ENCODE measurements around the gene TAF6. TPM values are rescaled to one million over a fixed set of nuclear protein-coding genes. Genes with fewer than 3 reads are reported as not detected.

The TAF6 gene
- total RNA-seq, 1 experiment from 2014 or later, result 47.2 TPM

DNA sequence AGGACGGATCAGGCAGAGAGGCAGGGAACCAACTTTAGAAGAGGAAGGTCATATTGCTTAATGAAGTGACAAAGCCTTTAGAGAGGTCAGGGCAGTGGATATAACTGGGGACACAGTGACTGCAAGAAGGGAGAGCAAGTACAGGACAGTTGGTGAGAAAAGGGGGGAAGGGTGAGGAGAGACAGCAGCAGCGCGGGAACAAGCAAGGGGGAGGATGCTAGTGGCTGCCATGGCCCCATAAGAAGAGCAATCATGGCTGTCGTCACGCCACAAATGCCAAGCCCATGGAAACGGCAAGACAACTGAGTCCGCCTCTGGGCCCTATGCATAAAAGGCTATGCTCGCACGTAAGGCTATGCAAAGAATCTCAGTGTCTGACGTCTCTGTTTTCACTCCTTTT, 46.7 kb downstream of the TAF6 start:
- TF ChIP-seq, protein P1, sequence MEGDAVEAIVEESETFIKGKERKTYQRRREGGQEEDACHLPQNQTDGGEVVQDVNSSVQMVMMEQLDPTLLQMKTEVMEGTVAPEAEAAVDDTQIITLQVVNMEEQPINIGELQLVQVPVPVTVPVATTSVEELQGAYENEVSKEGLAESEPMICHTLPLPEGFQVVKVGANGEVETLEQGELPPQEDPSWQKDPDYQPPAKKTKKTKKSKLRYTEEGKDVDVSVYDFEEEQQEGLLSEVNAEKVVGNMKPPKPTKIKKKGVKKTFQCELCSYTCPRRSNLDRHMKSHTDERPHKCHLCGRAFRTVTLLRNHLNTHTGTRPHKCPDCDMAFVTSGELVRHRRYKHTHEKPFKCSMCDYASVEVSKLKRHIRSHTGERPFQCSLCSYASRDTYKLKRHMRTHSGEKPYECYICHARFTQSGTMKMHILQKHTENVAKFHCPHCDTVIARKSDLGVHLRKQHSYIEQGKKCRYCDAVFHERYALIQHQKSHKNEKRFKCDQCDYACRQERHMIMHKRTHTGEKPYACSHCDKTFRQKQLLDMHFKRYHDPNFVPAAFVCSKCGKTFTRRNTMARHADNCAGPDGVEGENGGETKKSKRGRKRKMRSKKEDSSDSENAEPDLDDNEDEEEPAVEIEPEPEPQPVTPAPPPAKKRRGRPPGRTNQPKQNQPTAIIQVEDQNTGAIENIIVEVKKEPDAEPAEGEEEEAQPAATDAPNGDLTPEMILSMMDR (IDR thresholded peaks at IDR 0.05; ENCODE audit: unreplicated experiment), result no peak

DNA sequence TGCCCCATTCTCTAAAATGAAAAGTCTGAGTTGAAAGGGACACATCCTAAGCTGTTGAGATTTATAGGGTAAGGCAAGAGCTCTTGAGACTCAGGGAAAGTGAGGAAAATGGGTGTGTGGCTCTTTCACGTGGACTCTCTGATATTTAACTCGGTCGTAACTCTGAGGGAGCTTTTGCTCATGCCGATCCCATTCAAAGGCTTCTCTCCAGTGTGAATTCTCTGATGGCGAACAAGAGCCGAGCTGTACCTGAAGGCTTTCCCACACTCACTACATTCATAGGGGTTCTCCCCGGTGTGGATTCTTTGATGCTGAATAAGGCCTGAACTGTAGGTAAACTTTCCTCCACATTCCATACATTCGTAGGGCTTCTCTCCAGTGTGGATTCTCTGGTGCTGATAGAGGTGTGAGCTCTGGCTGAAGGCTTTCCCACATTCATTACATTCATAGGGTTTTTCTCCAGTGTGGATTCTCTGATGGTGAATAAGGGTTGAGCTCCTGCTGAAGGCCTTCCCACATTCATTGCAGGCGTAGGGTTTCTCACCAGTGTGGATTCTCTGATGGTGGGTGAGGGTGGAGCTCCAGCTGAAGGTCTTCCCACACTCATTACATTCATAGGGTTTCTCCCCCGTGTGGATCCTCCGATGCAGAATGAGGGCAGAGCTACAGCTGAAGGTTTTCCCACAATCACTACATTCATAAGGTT, 48.0 kb downstream of the TAF6 start:
- ChIA-PET POLR2A (interaction anchor here (0.6 to 2.1 kb wide), 9 partner anchors 8 to 319 kb away, joined by 3 to 12 read pairs (median 3); partner anchors contain the start of genes TRIM4, ZKSCAN1, ZNF3 and ZSCAN21), CTCF (interaction anchor here (0.6 to 1.9 kb wide), 8 partner anchors 9 to 820 kb away, joined by 3 to 6 read pairs (median 3); no protein-coding TSS in a partner anchor)
- DNase-seq (ENCODE audit: unreplicated experiment), result no peak
- intact Hi-C loops (cut with micrococcal nuclease), result no loop called here
- Mint-ChIP-seq H3K9me3 (ENCODE audit: unreplicated experiment) (peaks cover 16% of the 10 kb centered on the region), H3K4me1 (ENCODE audit: insufficient read depth, unreplicated experiment) (no peaks in the 10 kb centered on the region), H3K27me3 (ENCODE audit: insufficient read depth, unreplicated experiment) (no peaks in the 10 kb centered on the region), H3K4me3 (ENCODE audit: unreplicated experiment) (no peak overlapping the region), H3K27ac (ENCODE audit: low read depth, unreplicated experiment) (no peak overlapping the region), H3K36me3 (ENCODE audit: insufficient read depth, unreplicated experiment) (peaks cover 81% of the 10 kb centered on the region)
- TF ChIP-seq, protein P1 (IDR thresholded peaks at IDR 0.05; ENCODE audit: unreplicated experiment), result no peak
- no TSS peak for BruUV-seq (replicated peaks)

More for the DNA sequence above, 46.7 kb downstream of the TAF6 start:
- Mint-ChIP-seq H3K4me3 (ENCODE audit: unreplicated experiment) (no peak overlapping the region), H3K27ac (ENCODE audit: low read depth, unreplicated experiment) (no peak overlapping the region), H3K4me1 (ENCODE audit: insufficient read depth, unreplicated experiment) (no peaks in the 10 kb centered on the region), H3K9me3 (ENCODE audit: unreplicated experiment) (peaks cover 16% of the 10 kb centered on the region), H3K36me3 (ENCODE audit: insufficient read depth, unreplicated experiment) (peaks cover 93% of the 10 kb centered on the region), H3K27me3 (ENCODE audit: insufficient read depth, unreplicated experiment) (no peaks in the 10 kb centered on the region)
- CTCF ChIA-PET, result interaction anchor here (1.6 to 1.9 kb wide), 2 partner anchors 78 to 82 kb away, joined by 5 to 6 read pairs; no protein-coding TSS in a partner anchor
- no peak for DNase-seq (ENCODE audit: unreplicated experiment)
- BruUV-seq (replicated peaks), result no TSS peak
- POLR2A ChIA-PET, result interaction anchor here (1.0 to 1.3 kb wide), 2 partner anchors 15 to 57 kb away, joined by 3 read pairs; partner anchors contain the start of gene ZKSCAN1
- intact Hi-C loops (cut with micrococcal nuclease), result no loop called here

DNA sequence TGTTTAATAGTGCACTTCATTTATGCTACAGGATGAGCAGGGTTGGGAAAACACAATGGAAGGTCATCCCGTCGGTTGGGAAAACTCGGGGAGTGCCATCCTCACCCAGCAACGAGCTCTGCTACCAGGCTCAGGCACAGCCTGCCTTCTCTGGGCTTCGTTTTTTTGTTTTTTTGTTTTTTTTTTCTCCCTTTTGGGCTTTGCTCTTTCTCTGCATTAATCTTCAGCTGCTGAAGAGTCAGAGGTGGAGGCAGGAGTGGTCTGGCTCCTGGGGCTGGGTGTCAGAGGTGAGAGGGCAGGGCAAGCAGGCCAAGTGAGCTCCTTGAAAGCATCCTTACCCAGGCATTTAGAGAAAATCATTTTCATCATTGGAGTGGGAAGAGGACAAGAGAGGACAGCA, 49.2 kb downstream of the TAF6 start:
- Mint-ChIP-seq H3K4me1 (ENCODE audit: insufficient read depth, unreplicated experiment) (no peaks in the 10 kb centered on the region), H3K9me3 (ENCODE audit: unreplicated experiment) (peaks cover 16% of the 10 kb centered on the region), H3K36me3 (ENCODE audit: insufficient read depth, unreplicated experiment) (peaks cover 73% of the 10 kb centered on the region), H3K4me3 (ENCODE audit: unreplicated experiment) (no peak overlapping the region), H3K27ac (ENCODE audit: low read depth, unreplicated experiment) (no peak overlapping the region), H3K27me3 (ENCODE audit: insufficient read depth, unreplicated experiment) (no peaks in the 10 kb centered on the region)
- TF ChIP-seq, protein P1 (IDR thresholded peaks at IDR 0.05; ENCODE audit: unreplicated experiment), result no peak
- no peak for DNase-seq (ENCODE audit: unreplicated experiment)
- ChIA-PET CTCF (interaction anchor here (1.0 to 1.4 kb wide), 2 partner anchors 11 to 62 kb away, joined by 3 read pairs; no protein-coding TSS in a partner anchor), POLR2A (interaction anchor here (0.7 to 2.1 kb wide), 4 partner anchors 11 to 151 kb away, joined by 3 to 12 read pairs (median 4); partner anchors contain the start of genes TRIM4 and ZNF3)
- no TSS peak for BruUV-seq (replicated peaks)
- intact Hi-C loops (cut with micrococcal nuclease), result no loop called here

DNA sequence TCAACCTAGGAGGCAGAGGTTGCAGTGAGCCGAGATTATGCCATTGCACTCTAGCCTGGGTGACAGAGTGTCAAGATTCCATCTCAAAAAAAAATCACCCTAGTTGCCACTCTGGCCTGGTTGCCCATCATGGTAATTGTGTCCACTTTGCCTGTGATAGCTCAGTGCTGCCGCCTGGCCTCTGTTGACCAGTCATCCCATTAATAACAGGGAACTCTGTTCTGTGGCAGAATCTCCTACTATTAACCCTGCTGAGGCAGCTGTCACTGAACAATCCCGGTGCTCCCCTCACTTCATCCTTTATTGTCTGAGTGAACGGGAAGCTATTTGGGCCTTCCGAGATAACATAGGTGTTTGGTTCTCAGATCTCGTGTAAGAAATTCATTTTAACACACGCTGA, 52.2 kb downstream of the TAF6 start:
- TF ChIP-seq, protein P1 (IDR thresholded peaks at IDR 0.05; ENCODE audit: unreplicated experiment), result no peak
- Mint-ChIP-seq H3K9me3 (ENCODE audit: unreplicated experiment) (peaks cover 8% of the 10 kb centered on the region), H3K27ac (ENCODE audit: low read depth, unreplicated experiment) (no peak overlapping the region), H3K4me3 (ENCODE audit: unreplicated experiment) (no peak overlapping the region), H3K27me3 (ENCODE audit: insufficient read depth, unreplicated experiment) (no peaks in the 10 kb centered on the region), H3K36me3 (ENCODE audit: insufficient read depth, unreplicated experiment) (peaks cover 67% of the 10 kb centered on the region), H3K4me1 (ENCODE audit: insufficient read depth, unreplicated experiment) (no peaks in the 10 kb centered on the region)
- DNase-seq (ENCODE audit: unreplicated experiment), result no peak
- no TSS peak for BruUV-seq (replicated peaks)
- intact Hi-C loops (cut with micrococcal nuclease), result no loop called here
- ChIA-PET POLR2A (interaction anchor here (0.6 to 1.7 kb wide), 4 partner anchors 10 to 71 kb away, joined by 3 to 10 read pairs (median 4); partner anchors contain the start of genes ZNF3 and ZSCAN21), CTCF (interaction anchor here (0.7 to 1.1 kb wide), 3 partner anchors 13 to 340 kb away, joined by 3 read pairs; no protein-coding TSS in a partner anchor)

All from MCF 10A (cell line).